DOHH2 (cell line): ENCODE results near the gene MYH1.
"Not testable (repeated sequence)": the region's sequence is repeated elsewhere in the genome, so short reads cannot be mapped to it uniquely, and the experiment has no call there.

ENCODE experiments used
- H3F3A ChIP-seq: fragments of 200-600 bp; sonication (generic), shearing (Covaris generic); 2 replicates; pipeline ENCODE4 v1.6.0; 2016; ENCODE audit warnings: antibody characterized with exemption, mild to moderate bottlenecking; ENCODE audit not compliant: control insufficient read depth, insufficient read depth
- H3K27ac ChIP-seq: fragments of 200-600 bp; sonication (generic); 2 replicates; pipeline ENCODE4 v1.5.1; 2014; ENCODE audit warnings: low read depth, mild to moderate bottlenecking, low read length, moderate library complexity
- H3K27me3 ChIP-seq: fragments of 200-600 bp; sonication (generic); 2 replicates; pipeline ENCODE4 v1.6.1; 2014; ENCODE audit warnings: mild to moderate bottlenecking, low read length, mixed read lengths; ENCODE audit not compliant: control insufficient read depth
- H3K36me3 ChIP-seq: fragments of 200-600 bp; sonication (generic); 2 replicates; pipeline ENCODE4 v1.6.1; 2014; ENCODE audit warnings: mild to moderate bottlenecking, low read length, moderate library complexity, mixed read lengths; ENCODE audit not compliant: control insufficient read depth
- H3K4me1 ChIP-seq: fragments of 200-600 bp; sonication (generic); 2 replicates; pipeline ENCODE4 v1.6.1; 2014; ENCODE audit warnings: mild to moderate bottlenecking, low read length, mixed read lengths; ENCODE audit not compliant: control insufficient read depth
- H3K4me2 ChIP-seq: fragments of 200-600 bp; sonication (generic); 2 replicates; pipeline ENCODE4 v1.6.0; 2014; ENCODE audit warnings: mild to moderate bottlenecking, low read length, moderate library complexity
- H3K4me3 ChIP-seq: fragments of 200-600 bp; sonication (generic); 2 replicates; pipeline ENCODE4 v1.5.1; 2014; ENCODE audit warnings: mild to moderate bottlenecking, low read length, mixed read lengths
- H3K79me2 ChIP-seq: fragments of 200-600 bp; sonication (generic); 2 replicates; pipeline ENCODE4 v1.6.1; 2014; ENCODE audit warnings: mild to moderate bottlenecking, low read length, mixed read lengths; ENCODE audit not compliant: control insufficient read depth
- H3K9me2 ChIP-seq: fragments of 200-600 bp; sonication (generic); replicated peaks from 2 replicates; pipeline ENCODE4 v1.6.1; 2014; ENCODE audit warnings: mild to moderate bottlenecking, low read length, mixed read lengths; ENCODE audit not compliant: control insufficient read depth
- H3K9me3 ChIP-seq: fragments of 200-600 bp; sonication (generic); 2 replicates; pipeline ENCODE4 v1.6.1; 2014; ENCODE audit warnings: antibody characterized with exemption, low read length, mixed read lengths; ENCODE audit not compliant: control insufficient read depth, insufficient read depth
- H4K20me1 ChIP-seq: fragments of 200-600 bp; sonication (generic); 2 replicates; pipeline ENCODE4 v1.6.0; 2014; ENCODE audit warnings: low read depth, mild to moderate bottlenecking, antibody characterized with exemption, low read length, moderate library complexity; ENCODE audit not compliant: control insufficient read depth, insufficient read depth
- EZH2phosphoT487 ChIP-seq: fragments of 200-600 bp; sonication (generic); IDR thresholded peaks from 2 replicates; pipeline ENCODE4 v1.6.1; 2017; ENCODE audit warnings: borderline replicate concordance, mild to moderate bottlenecking, antibody characterized with exemption, low read length, moderate library complexity, mixed read lengths
- TF ChIP-seq, protein P1 (sequence below): fragments of 200-600 bp; sonication (generic); IDR thresholded peaks from one replicate; pipeline ENCODE4 v1.5.1; 2014; ENCODE audit warnings: antibody characterized with exemption, mild to moderate bottlenecking, low read depth, low read length; ENCODE audit not compliant: poor library complexity, severe bottlenecking

Gene MYH1

DNA sequence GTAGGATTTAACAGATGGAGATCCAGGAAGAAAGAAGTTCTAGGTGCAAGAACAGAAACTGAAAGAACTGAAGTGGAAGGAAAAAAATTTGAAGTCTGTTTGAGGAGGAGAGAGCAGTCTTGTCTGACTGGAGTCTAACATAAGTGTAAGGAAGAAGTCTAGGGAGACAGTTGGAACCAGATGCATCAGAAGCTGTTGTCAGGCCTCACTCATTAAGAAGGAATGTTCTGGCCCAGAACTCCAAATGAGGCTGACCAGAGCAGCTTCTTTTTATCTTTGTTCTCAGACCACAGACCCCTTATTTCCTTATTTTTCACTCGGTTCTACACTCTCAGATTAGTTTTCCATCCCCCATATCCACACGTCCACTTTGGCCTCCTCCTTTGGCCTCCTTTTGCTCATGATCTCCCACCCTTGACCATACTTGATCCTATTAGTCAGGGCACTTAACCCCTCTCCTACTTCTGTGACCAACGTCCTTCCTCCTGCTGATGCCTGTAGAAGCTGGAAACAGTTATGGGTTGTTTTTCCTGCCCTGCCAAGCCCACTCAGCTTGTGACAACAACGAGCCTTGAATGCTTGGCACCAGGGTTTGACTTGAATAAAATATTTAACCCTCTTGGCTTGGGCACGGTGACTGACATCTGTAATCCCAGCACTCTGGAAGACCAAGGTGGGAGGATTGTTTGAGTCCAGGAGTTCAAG is 38.1 kb upstream of the MYH1 start:
- H3K4me1 ChIP-seq = no peaks in the 10 kb centered on the region
- no peaks in the 10 kb centered on the region for H4K20me1 ChIP-seq
- H3K4me2 ChIP-seq = no peak overlapping the region
- no peaks in the 10 kb centered on the region for H3K27me3 ChIP-seq
- H3K27ac ChIP-seq = no peak overlapping the region
- TF ChIP-seq, protein P1, sequence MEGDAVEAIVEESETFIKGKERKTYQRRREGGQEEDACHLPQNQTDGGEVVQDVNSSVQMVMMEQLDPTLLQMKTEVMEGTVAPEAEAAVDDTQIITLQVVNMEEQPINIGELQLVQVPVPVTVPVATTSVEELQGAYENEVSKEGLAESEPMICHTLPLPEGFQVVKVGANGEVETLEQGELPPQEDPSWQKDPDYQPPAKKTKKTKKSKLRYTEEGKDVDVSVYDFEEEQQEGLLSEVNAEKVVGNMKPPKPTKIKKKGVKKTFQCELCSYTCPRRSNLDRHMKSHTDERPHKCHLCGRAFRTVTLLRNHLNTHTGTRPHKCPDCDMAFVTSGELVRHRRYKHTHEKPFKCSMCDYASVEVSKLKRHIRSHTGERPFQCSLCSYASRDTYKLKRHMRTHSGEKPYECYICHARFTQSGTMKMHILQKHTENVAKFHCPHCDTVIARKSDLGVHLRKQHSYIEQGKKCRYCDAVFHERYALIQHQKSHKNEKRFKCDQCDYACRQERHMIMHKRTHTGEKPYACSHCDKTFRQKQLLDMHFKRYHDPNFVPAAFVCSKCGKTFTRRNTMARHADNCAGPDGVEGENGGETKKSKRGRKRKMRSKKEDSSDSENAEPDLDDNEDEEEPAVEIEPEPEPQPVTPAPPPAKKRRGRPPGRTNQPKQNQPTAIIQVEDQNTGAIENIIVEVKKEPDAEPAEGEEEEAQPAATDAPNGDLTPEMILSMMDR = no peak
- TF ChIP-seq EZH2phosphoT487 = no peak
- no peaks in the 10 kb centered on the region for H3F3A ChIP-seq
- no peaks in the 10 kb centered on the region for H3K9me2 ChIP-seq
- no peak overlapping the region for H3K4me3 ChIP-seq
- H3K36me3 ChIP-seq = no peaks in the 10 kb centered on the region
- H3K79me2 ChIP-seq = no peaks in the 10 kb centered on the region
- H3K9me3 ChIP-seq = no peaks in the 10 kb centered on the region

GRCh38 chr17:10550014-10550413 is 31.7 kb upstream of the MYH1 start:
- H3K9me3 ChIP-seq = no peaks in the 10 kb centered on the region
- no peak overlapping the region for H3K4me2 ChIP-seq
- H3K79me2 ChIP-seq = no peaks in the 10 kb centered on the region
- no peaks in the 10 kb centered on the region for H3K9me2 ChIP-seq
- no peaks in the 10 kb centered on the region for H3K36me3 ChIP-seq
- no peaks in the 10 kb centered on the region for H3K4me1 ChIP-seq
- H3F3A ChIP-seq = no peaks in the 10 kb centered on the region
- H3K4me3 ChIP-seq = no peak overlapping the region
- H3K27ac ChIP-seq = no peak overlapping the region
- H4K20me1 ChIP-seq = no peaks in the 10 kb centered on the region
- H3K27me3 ChIP-seq = no peaks in the 10 kb centered on the region
- TF ChIP-seq EZH2phosphoT487 = no peak

GRCh38 chr17:10549096-10549842 is 30.9 kb upstream of the MYH1 start, which contains the start of gene MYH2:
Gene MYH2 (minus strand): TSS chr17:10549658. CDS start chr17:10547920, 1,738 bp downstream.
- Histone ChIP-seq H3K27me3 (no peaks in the 10 kb centered on the region), H3K36me3 (no peaks in the 10 kb centered on the region), H3K27ac (no peak within 1 kb of the TSS), H3F3A (no peaks in the 10 kb centered on the region), H3K9me2 (no peaks in the 10 kb centered on the region), H3K4me2 (no peak within 1 kb of the TSS), H4K20me1 (no peaks in the 10 kb centered on the region), H3K79me2 (no peaks in the 10 kb centered on the region), H3K4me1 (no peaks in the 10 kb centered on the region), H3K4me3 (no peak within 1 kb of the TSS), H3K9me3 (no peaks in the 10 kb centered on the region)
- TF ChIP-seq EZH2phosphoT487 = no peak
- TF ChIP-seq, protein P1 = no peak

DNA sequence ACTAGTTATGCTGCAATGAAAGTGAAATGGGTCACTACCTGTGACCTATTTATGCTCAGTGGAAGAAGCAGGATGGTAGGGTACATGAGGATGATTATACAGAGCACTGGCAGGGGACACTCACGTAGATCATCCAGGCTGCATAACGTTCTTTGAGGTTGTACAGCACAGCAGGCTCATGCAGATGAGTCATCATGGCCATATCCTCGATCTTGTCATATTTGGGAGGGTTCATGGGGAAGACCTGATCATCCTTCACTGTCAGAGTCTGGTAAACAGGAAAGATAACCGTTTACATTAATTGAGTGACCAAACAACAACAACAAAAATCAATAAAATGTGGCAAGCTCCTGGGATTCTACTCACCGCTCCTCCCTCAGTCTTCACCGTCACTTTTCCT is 29.0 kb upstream of the MYH1 start:
- Histone ChIP-seq H3K9me2 (no peaks in the 10 kb centered on the region), H3K4me1 (no peaks in the 10 kb centered on the region), H3K27ac (no peak overlapping the region), H3K79me2 (no peaks in the 10 kb centered on the region), H3F3A (no peaks in the 10 kb centered on the region), H3K27me3 (no peaks in the 10 kb centered on the region), H4K20me1 (no peaks in the 10 kb centered on the region), H3K4me2 (no peak overlapping the region), H3K36me3 (no peaks in the 10 kb centered on the region), H3K4me3 (no peak overlapping the region), H3K9me3 (no peaks in the 10 kb centered on the region)
- no peak for TF ChIP-seq EZH2phosphoT487
- TF ChIP-seq, protein P1 = no peak

GRCh38 chr17:10543486-10543885 is 25.1 kb upstream of the MYH1 start:
- H3K9me3 ChIP-seq, H3K27me3 ChIP-seq, H3K4me3 ChIP-seq, H3K36me3 ChIP-seq, H4K20me1 ChIP-seq, H3K4me1 ChIP-seq, H3K79me2 ChIP-seq, H3F3A ChIP-seq, H3K27ac ChIP-seq, H3K9me2 ChIP-seq, H3K4me2 ChIP-seq: not testable (repeated sequence)
